Lower lobe of right lung (tissue), 2 donors: ENCODE measurements around the gene OTOP2. TPM values are rescaled to one million over a fixed set of nuclear protein-coding genes. Genes with fewer than 3 reads are reported as not detected.
A peak's percentile ranks its signal among the peaks of the same experiment; 100 is the strongest.

Experiments
- ATAC-seq, 2 donors: fragments of 200-7000 bp; cut with Tn5 transposase; one replicate each; pipeline ENCODE4 v1.9.1; 2020 to 2022; ENCODE audit warnings: mild to moderate bottlenecking in 2 of 2, moderate library complexity in 2 of 2
- DNase-seq: peaks from one replicate; pipeline ENCODE4 v3.0.0-alpha.2; 2020
- H3K27ac ChIP-seq: fragments of 200-600 bp; one replicate; pipeline ENCODE4 v1.8.0; 2022
- H3K27me3 ChIP-seq: fragments of 200-600 bp; one replicate; pipeline ENCODE4 v1.8.0; 2022; ENCODE audit warnings: low read depth
- H3K36me3 ChIP-seq: fragments of 200-600 bp; one replicate; pipeline ENCODE4 v1.8.0; 2022; ENCODE audit warnings: mild to moderate bottlenecking
- H3K4me1 ChIP-seq: fragments of 200-600 bp; one replicate; pipeline ENCODE4 v1.8.0; 2022
- H3K4me3 ChIP-seq: fragments of 200-600 bp; one replicate; pipeline ENCODE4 v1.8.0; 2022; ENCODE audit warnings: mild to moderate bottlenecking
- H3K9me3 ChIP-seq: fragments of 200-600 bp; one replicate; pipeline ENCODE4 v1.8.0; 2022
- CTCF ChIP-seq: fragments of 200-600 bp; IDR thresholded peaks from one replicate; pipeline ENCODE4 v1.8.0; 2022; ENCODE audit warnings: antibody characterized with exemption, mild to moderate bottlenecking
- intact Hi-C: fragments of 100-400 bp; cut with DNase I; formaldehyde crosslinking; loops from one replicate; pipeline ENCODE4 v1.11.0; 2022
- total RNA-seq: library from RNA; stranded (reverse); fragmentation: NEBNext Ultra II Directional; extraction: Animal tissue kit (Norgen Biotek cat#: 25700); gene quantifications from one replicate; pipeline ENCODE4 v1.2.1, GENCODE V29; 2021
- donor health status: DM: no; HTN: yes; CAD: no; lungs with severe emphysema.

OTOP2 gene
- total RNA-seq, 1 donor from 2014 or later: not detected

GRCh38 chr17:74935585-74936469 is 11.8 kb downstream of the OTOP2 start, which contains the start of gene OTOP3:
TSS of gene OTOP3 (plus strand) at chr17:74935898. CDS start at chr17:74935922, 24 bp downstream.
- intact Hi-C loops: no loop called here
- peak; percentile 23 for ATAC-seq
- no peaks in the 10 kb centered on the region for H3K36me3 ChIP-seq
- DNase-seq: no peak
- H3K9me3 ChIP-seq: no peaks in the 10 kb centered on the region
- no peak within 1 kb of the TSS for H3K27ac ChIP-seq
- H3K4me1 ChIP-seq: no peaks in the 10 kb centered on the region
- TF ChIP-seq CTCF: no peak
- no peak within 1 kb of the TSS for H3K4me3 ChIP-seq
- H3K27me3 ChIP-seq: peaks cover 72% of the 10 kb centered on the region

- no peaks in the 10 kb centered on the region for H3K36me3 ChIP-seq
- intact Hi-C loops: no loop called here
- H3K4me3 ChIP-seq: no peak overlapping the region
- no peak overlapping the region for H3K27ac ChIP-seq
- no peaks in the 10 kb centered on the region for H3K9me3 ChIP-seq
- no peak for DNase-seq
- no peak for TF ChIP-seq CTCF
- peaks cover 67% of the 10 kb centered on the region for H3K27me3 ChIP-seq
- ATAC-seq: no peak
- H3K4me1 ChIP-seq: no peaks in the 10 kb centered on the region
These were observed 12.4 kb downstream of the OTOP2 start for GRCh38 chr17:74936470-74936799.

GRCh38 chr17:74937064-74938051 is 13.3 kb downstream of the OTOP2 start:
- ATAC-seq (no peak), DNase-seq (no peak)
- TF ChIP-seq CTCF: no peak
- H3K4me3 ChIP-seq: no peak overlapping the region
- H3K9me3 ChIP-seq: no peaks in the 10 kb centered on the region
- intact Hi-C loops: no loop called here
- H3K27me3 ChIP-seq: peaks cover 71% of the 10 kb centered on the region
- H3K27ac ChIP-seq: no peak overlapping the region
- no peaks in the 10 kb centered on the region for H3K36me3 ChIP-seq
- H3K4me1 ChIP-seq: no peaks in the 10 kb centered on the region

GRCh38 chr17:74938194-74938950 is 14.3 kb downstream of the OTOP2 start:
- Histone ChIP-seq H3K27me3 (peaks cover 64% of the 10 kb centered on the region), H3K9me3 (no peaks in the 10 kb centered on the region), H3K4me3 (no peak overlapping the region), H3K27ac (no peak overlapping the region), H3K4me1 (no peaks in the 10 kb centered on the region), H3K36me3 (no peaks in the 10 kb centered on the region)
- intact Hi-C loops: no loop called here
- DNase-seq (no peak), ATAC-seq (no peak)
- TF ChIP-seq CTCF: no peak

GRCh38 chr17:74939534-74939933 is 15.5 kb downstream of the OTOP2 start:
- DNase-seq (no peak), ATAC-seq (no peak)
- Histone ChIP-seq H3K27ac (no peak overlapping the region), H3K4me3 (no peak overlapping the region), H3K36me3 (no peaks in the 10 kb centered on the region), H3K27me3 (peaks cover 60% of the 10 kb centered on the region), H3K9me3 (no peaks in the 10 kb centered on the region), H3K4me1 (no peaks in the 10 kb centered on the region)
- TF ChIP-seq CTCF: no peak
- intact Hi-C loops: no loop called here
